Fibroblast of skin of left quadriceps (primary cell): ENCODE data around the gene MOSPD3.
A peak's percentile ranks its signal among the peaks of the same experiment; 100 is the strongest.
"Not testable (repeated sequence)": the region's sequence is repeated elsewhere in the genome, so short reads cannot be mapped to it uniquely, and the experiment has no call there.

Experiments used
- DNase-seq, 2 experiments: peaks; one replicate each; pipeline ENCODE4 v3.0.0-alpha.2; 2013; ENCODE audit warnings: low read depth in 2 of 2

The MOSPD3 gene

GRCh38 chr7:100623951-100624824 is 11.8 kb downstream of the MOSPD3 start:
- no peak for DNase-seq

- DNase-seq = no peak
These were observed 13.7 kb downstream of the MOSPD3 start for GRCh38 chr7:100626055-100626454.

- peak; percentile 63 to 64 for DNase-seq
These were observed 14.3 kb downstream of the MOSPD3 start for GRCh38 chr7:100626530-100627237.

GRCh38 chr7:100627238-100627549 is 14.9 kb downstream of the MOSPD3 start:
- DNase-seq = no peak

GRCh38 chr7:100629117-100629716 is 16.9 kb downstream of the MOSPD3 start:
- DNase-seq = no peak

GRCh38 chr7:100630066-100630465 is 17.7 kb downstream of the MOSPD3 start:
- no peak for DNase-seq

GRCh38 chr7:100632951-100633717 is 20.8 kb downstream of the MOSPD3 start:
- DNase-seq = no peak

- no peak for DNase-seq
These were observed 27.7 kb downstream of the MOSPD3 start for GRCh38 chr7:100639995-100640516.

GRCh38 chr7:100640517-100641440 is 28.4 kb downstream of the MOSPD3 start:
- no peak for DNase-seq

GRCh38 chr7:100641463-100641859 is 29.1 kb downstream of the MOSPD3 start, which contains the start of gene TFR2:
Gene TFR2 (minus strand): TSS chr7:100641552. CDS start chr7:100641509, 43 bp downstream.
- DNase-seq = no peak

GRCh38 chr7:100641860-100642533 is 29.7 kb downstream of the MOSPD3 start:
- no peak for DNase-seq

GRCh38 chr7:100642534-100642907 is 30.2 kb downstream of the MOSPD3 start:
- no peak for DNase-seq

GRCh38 chr7:100649826-100650565 is 37.7 kb downstream of the MOSPD3 start:
- no peak for DNase-seq

GRCh38 chr7:100654908-100655831 is 42.8 kb downstream of the MOSPD3 start:
- no peak for DNase-seq

GRCh38 chr7:100655908-100656674 is 43.8 kb downstream of the MOSPD3 start, which contains the start of gene ACTL6B:
Gene ACTL6B (minus strand): TSS chr7:100656448. CDS start chr7:100656354, 94 bp downstream.
- DNase-seq = no peak

- not testable (repeated sequence) for DNase-seq
These were observed 49.9 kb downstream of the MOSPD3 start for GRCh38 chr7:100662194-100662776.
